Gastrocnemius medialis (tissue), 4 donors: ENCODE results near the gene PSMD1. TPM values are rescaled to one million over a fixed set of nuclear protein-coding genes. Genes with fewer than 3 reads are reported as not detected.

Experiments
- ATAC-seq, 2 donors: fragments of 150-250 bp; one replicate each; pipeline ENCODE4 v1.9.1; 2016
- DNase-seq, 2 donors: peaks; one replicate each; pipeline ENCODE4 v3.0.0-alpha.2; 2019
- H3K27ac ChIP-seq, 4 donors: fragments of 200-600 bp; sonication (generic); 1 replicate in 1 of 4; 2 replicates in 3 of 4; pipeline ENCODE4 v1.5.1; 2016 to 2018; ENCODE audit warnings: mild to moderate bottlenecking in 2 of 4, moderate library complexity in 1 of 4
- H3K27me3 ChIP-seq, 3 donors: fragments of 200-600 bp; sonication (generic) in 2 of 3; 1 replicate in 1 of 3; 2 replicates in 2 of 3; pipeline versions ENCODE4 v1.5.1 to v1.6.0; 2016 to 2019; ENCODE audit warnings: mild to moderate bottlenecking in 1 of 3, moderate library complexity in 1 of 3
- H3K36me3 ChIP-seq, 2 donors: fragments of 200-600 bp; sonication (generic) in 1 of 2; one replicate each; pipeline ENCODE4 v1.5.1; 2017 to 2018
- H3K4me1 ChIP-seq, 2 donors: fragments of 200-600 bp; sonication (generic) in 1 of 2; one replicate each; pipeline ENCODE4 v1.5.1; 2016 to 2017; ENCODE audit warnings: mild to moderate bottlenecking in 2 of 2
- H3K4me3 ChIP-seq, 4 donors: fragments of 200-600 bp; sonication (generic) in 3 of 4; 1 replicate in 1 of 4; 2 replicates in 3 of 4; pipeline ENCODE4 v1.5.1; 2016 to 2019; ENCODE audit warnings: mild to moderate bottlenecking in 2 of 4
- H3K9me3 ChIP-seq, 3 donors: fragments of 200-600 bp; sonication (generic) in 2 of 3; 1 replicate in 1 of 3; 2 replicates in 2 of 3; pipeline ENCODE4 v1.5.1; 2016 to 2019
- POLR2A ChIP-seq, 2 donors: fragments of 450-650 bp; IDR thresholded peaks; one replicate each; pipeline ENCODE4 v1.6.1; 2017; ENCODE audit warnings: antibody characterized with exemption in 2 of 2, mild to moderate bottlenecking in 2 of 2, moderate library complexity in 2 of 2
- in situ Hi-C, 4 donors: fragments of 200-750 bp; cut with MboI; loops; one replicate each; pipeline versions ENCODE4 v1.15.0 to v1.8.0; 2017; ENCODE audit warnings: low sequenced_read_pairs in 4 of 4
- intact Hi-C: fragments of 100-400 bp; cut with DNase I; formaldehyde crosslinking; loops from one replicate; pipeline ENCODE4 v1.15.1; 2023; ENCODE audit warnings: low total_unique reads
- total RNA-seq, 4 donors: library from RNA; depleted of rRNA; stranded (reverse); fragments of >200 nt; gene quantifications; one replicate each; pipeline versions ENCODE4 v1.1.0 to v1.2.3, GENCODE V29; 2016
- TF ChIP-seq, protein P1 (sequence below), 5 experiments: fragments of 450-650 bp in 3 of 5; fragments of 200-600 bp in 2 of 5; sonication (generic) in 2 of 5; IDR thresholded peaks in 4 of 5; conservative IDR thresholded peaks in 1 of 5; 1 replicate in 4 of 5; 2 replicates in 1 of 5; pipeline ENCODE4 v1.5.1; 2016 to 2019; ENCODE audit warnings: antibody characterized with exemption in 5 of 5, mild to moderate bottlenecking in 3 of 5, moderate library complexity in 3 of 5

The PSMD1 gene
- total RNA-seq, 4 donors from 2014 or later = 169 to 189 (median 182) TPM

DNA sequence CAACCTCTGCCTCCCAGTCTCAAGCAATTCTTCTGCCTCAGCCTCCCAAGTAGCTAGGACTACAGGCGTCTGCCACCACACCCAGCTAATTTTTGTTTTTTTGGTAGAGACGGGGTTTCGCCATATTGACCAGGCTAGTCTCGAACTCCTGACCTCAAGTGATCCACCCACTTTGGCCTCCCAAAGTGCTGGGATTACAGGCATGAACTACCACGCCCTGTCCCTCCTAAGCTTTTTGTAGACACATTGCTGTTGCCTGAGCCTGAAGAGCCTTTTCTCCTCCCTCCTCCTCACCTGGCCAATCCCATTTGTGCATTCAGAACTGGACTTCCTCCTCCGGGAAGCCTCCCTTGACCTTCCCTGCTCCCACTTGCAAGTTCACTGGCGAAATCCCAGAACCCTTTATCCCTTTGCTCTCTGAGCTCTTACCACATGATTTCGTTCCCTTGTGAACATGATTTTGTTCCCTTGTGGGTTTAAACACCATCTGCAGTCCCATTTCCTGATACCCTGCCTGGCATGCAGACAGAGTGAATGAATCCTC is 16.8 kb upstream of the PSMD1 start:
- H3K27me3 ChIP-seq = peaks cover 25 to 48% (median 26%) of the 10 kb centered on the region in 3 donors
- DNase-seq (no peak), ATAC-seq (no peak)
- no peaks in the 10 kb centered on the region for H3K4me1 ChIP-seq
- TF ChIP-seq POLR2A (IDR thresholded peaks at IDR 0.05) = no peak
- TF ChIP-seq, protein P1, sequence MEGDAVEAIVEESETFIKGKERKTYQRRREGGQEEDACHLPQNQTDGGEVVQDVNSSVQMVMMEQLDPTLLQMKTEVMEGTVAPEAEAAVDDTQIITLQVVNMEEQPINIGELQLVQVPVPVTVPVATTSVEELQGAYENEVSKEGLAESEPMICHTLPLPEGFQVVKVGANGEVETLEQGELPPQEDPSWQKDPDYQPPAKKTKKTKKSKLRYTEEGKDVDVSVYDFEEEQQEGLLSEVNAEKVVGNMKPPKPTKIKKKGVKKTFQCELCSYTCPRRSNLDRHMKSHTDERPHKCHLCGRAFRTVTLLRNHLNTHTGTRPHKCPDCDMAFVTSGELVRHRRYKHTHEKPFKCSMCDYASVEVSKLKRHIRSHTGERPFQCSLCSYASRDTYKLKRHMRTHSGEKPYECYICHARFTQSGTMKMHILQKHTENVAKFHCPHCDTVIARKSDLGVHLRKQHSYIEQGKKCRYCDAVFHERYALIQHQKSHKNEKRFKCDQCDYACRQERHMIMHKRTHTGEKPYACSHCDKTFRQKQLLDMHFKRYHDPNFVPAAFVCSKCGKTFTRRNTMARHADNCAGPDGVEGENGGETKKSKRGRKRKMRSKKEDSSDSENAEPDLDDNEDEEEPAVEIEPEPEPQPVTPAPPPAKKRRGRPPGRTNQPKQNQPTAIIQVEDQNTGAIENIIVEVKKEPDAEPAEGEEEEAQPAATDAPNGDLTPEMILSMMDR (IDR thresholded peaks at IDR 0.05 in 4 of 5, conservative IDR thresholded peaks at IDR 0.05 in 1 of 5) = no peak
- in situ Hi-C loops = no loop called here
- no peak overlapping the region for H3K4me3 ChIP-seq
- H3K36me3 ChIP-seq = no peaks in the 10 kb centered on the region
- H3K27ac ChIP-seq = no peak overlapping the region
- intact Hi-C loops = no loop called here
- no peaks in the 10 kb centered on the region for H3K9me3 ChIP-seq

DNA sequence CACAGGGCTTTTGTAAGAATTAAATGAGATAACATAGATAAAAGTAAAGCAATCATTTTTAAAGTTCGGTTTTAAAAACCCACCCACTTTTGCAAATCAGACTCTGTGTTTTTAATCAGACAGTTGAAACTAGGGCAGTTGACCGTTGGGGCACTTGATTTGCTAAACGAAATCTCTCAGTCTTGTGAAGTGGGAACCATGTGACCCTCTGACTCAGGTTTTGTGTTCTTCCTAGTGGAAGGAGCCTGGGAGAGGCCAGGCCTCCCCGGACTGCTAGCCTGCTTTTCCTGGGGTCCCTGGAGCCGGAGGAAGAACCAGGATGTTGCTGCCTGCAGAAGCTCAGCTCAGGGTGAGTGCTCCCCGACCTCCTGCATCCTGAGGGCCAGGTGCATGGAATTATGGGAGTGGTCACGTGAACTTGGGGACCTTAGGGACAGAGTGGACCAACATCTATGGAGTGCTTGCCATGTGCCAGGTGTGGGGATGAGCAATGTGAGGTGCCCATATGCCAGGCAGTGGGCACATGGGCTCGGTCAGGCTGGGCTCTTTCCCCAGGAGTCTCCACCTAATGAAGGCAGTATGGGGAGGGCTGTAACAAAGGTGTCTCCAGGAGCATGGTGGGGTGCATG is 15.5 kb upstream of the PSMD1 start:
- no peaks in the 10 kb centered on the region for H3K4me1 ChIP-seq
- TF ChIP-seq POLR2A (IDR thresholded peaks at IDR 0.05) = no peak
- TF ChIP-seq, protein P1 (IDR thresholded peaks at IDR 0.05 in 4 of 5, conservative IDR thresholded peaks at IDR 0.05 in 1 of 5) = no peak
- ATAC-seq (no peak), DNase-seq (no peak)
- peaks cover 18 to 37% (median 24%) of the 10 kb centered on the region in 3 donors for H3K27me3 ChIP-seq
- no peak overlapping the region for H3K27ac ChIP-seq
- no peak overlapping the region for H3K4me3 ChIP-seq
- no peaks in the 10 kb centered on the region for H3K36me3 ChIP-seq
- intact Hi-C loops (no loop called here), in situ Hi-C loops (no loop called here)
- no peaks in the 10 kb centered on the region for H3K9me3 ChIP-seq

DNA sequence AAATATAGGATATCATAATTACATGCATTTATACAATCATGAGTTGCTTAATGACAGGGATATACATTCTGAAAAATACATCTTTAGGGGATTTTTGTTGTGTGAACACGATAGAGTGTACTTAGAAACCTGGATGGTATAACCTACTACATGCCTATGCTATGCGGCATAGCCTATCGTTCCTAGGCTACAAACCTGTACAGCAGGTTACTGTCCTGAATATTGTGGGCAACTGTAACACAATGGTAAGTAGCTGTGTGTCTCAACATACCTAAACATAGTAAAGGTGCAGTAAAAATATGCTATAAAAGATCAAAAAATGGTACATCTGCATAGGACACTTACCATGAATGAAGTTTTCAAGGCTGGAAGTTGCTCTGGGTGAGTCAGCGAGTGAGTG is 12.9 kb upstream of the PSMD1 start:
- intact Hi-C loops = no loop called here
- H3K4me1 ChIP-seq = no peaks in the 10 kb centered on the region
- H3K9me3 ChIP-seq = no peaks in the 10 kb centered on the region
- no peak overlapping the region for H3K27ac ChIP-seq
- H3K27me3 ChIP-seq = peaks cover 7 to 19% (median 7%) of the 10 kb centered on the region in 3 donors
- H3K36me3 ChIP-seq = no peaks in the 10 kb centered on the region
- DNase-seq (no peak), ATAC-seq (no peak)
- in situ Hi-C loops = no loop called here
- TF ChIP-seq, protein P1 (IDR thresholded peaks at IDR 0.05 in 4 of 5, conservative IDR thresholded peaks at IDR 0.05 in 1 of 5) = no peak
- no peak for TF ChIP-seq POLR2A (IDR thresholded peaks at IDR 0.05)
- H3K4me3 ChIP-seq = no peak overlapping the region

DNA sequence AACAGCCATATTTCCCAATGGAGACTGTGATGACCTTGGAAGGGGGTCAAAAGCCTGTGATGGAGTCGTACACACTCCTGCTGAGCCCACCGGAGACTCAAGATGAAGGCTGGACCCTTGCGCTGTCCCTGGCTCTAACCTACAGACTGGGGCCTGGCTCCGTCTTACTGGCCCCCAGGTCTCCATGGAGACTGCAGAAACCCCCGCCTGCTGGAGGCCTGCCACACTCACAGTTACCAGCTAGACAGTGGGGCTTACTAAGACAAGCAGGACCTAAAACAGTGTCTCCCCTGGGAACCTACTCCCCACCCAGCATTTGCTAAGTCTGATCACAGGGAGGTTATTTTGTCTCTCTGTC is 9.8 kb upstream of the PSMD1 start:
- Histone ChIP-seq H3K27ac (no peak overlapping the region), H3K36me3 (no peaks in the 10 kb centered on the region), H3K9me3 (no peaks in the 10 kb centered on the region), H3K4me1 (no peaks in the 10 kb centered on the region), H3K27me3 (peaks cover 0 to under 1% (median 0%) of the 10 kb centered on the region in 3 donors), H3K4me3 (no peak overlapping the region)
- intact Hi-C loops = no loop called here
- DNase-seq (no peak), ATAC-seq (no peak)
- TF ChIP-seq, protein P1 (IDR thresholded peaks at IDR 0.05 in 4 of 5, conservative IDR thresholded peaks at IDR 0.05 in 1 of 5) = no peak
- in situ Hi-C loops = no loop called here
